Upper lobe of right lung (tissue), 1 donor: ENCODE results near the gene MMS22L. TPM values are rescaled to one million over a fixed set of nuclear protein-coding genes. Genes with fewer than 3 reads are reported as not detected.

Source experiments
- ATAC-seq: fragments of 200-7000 bp; cut with Tn5 transposase; one replicate; pipeline ENCODE4 v1.9.1; 2020; ENCODE audit warnings: mild to moderate bottlenecking, moderate library complexity
- DNase-seq: peaks from one replicate; pipeline ENCODE4 v3.0.0-alpha.2; 2020
- H3K27ac ChIP-seq: fragments of 200-600 bp; one replicate; pipeline ENCODE4 v1.8.0; 2022
- H3K27me3 ChIP-seq: fragments of 200-600 bp; one replicate; pipeline ENCODE4 v1.8.0; 2022; ENCODE audit warnings: mild to moderate bottlenecking
- H3K36me3 ChIP-seq: fragments of 200-600 bp; one replicate; pipeline ENCODE4 v1.8.0; 2022
- H3K4me1 ChIP-seq: fragments of 200-600 bp; one replicate; pipeline ENCODE4 v1.8.0; 2022
- H3K4me3 ChIP-seq: fragments of 200-600 bp; one replicate; pipeline ENCODE4 v1.8.0; 2022; ENCODE audit warnings: mild to moderate bottlenecking
- H3K9me3 ChIP-seq: fragments of 200-600 bp; one replicate; pipeline ENCODE4 v1.8.0; 2022
- CTCF ChIP-seq: fragments of 200-600 bp; IDR thresholded peaks from one replicate; pipeline ENCODE4 v1.8.0; 2022; ENCODE audit warnings: antibody characterized with exemption
- intact Hi-C: fragments of 100-400 bp; cut with DNase I; formaldehyde crosslinking; loops from one replicate; pipeline ENCODE4 v1.11.0; 2022
- long read RNA-seq: library from polyadenylated mRNA; unstranded; transcript quantifications from one replicate; pipeline ENCODE4 v2.0.0, GENCODE V29; 2021
- total RNA-seq: library from RNA; stranded (reverse); fragmentation: NEBNext Ultra II Directional; extraction: Animal tissue kit (Norgen Biotek cat#: 25700); gene quantifications from one replicate; pipeline ENCODE4 v1.2.1, GENCODE V29; 2021
- donor health status: DM: no; HTN: yes; CAD: no; lungs with severe emphysema.

MMS22L gene
- 6.8 TPM for total RNA-seq
- long read RNA-seq, partial matches to known transcripts = 2 of 4 reads
- long read RNA-seq, other reads (novel, unspliced or antisense) = 2 of 4 reads

DNA sequence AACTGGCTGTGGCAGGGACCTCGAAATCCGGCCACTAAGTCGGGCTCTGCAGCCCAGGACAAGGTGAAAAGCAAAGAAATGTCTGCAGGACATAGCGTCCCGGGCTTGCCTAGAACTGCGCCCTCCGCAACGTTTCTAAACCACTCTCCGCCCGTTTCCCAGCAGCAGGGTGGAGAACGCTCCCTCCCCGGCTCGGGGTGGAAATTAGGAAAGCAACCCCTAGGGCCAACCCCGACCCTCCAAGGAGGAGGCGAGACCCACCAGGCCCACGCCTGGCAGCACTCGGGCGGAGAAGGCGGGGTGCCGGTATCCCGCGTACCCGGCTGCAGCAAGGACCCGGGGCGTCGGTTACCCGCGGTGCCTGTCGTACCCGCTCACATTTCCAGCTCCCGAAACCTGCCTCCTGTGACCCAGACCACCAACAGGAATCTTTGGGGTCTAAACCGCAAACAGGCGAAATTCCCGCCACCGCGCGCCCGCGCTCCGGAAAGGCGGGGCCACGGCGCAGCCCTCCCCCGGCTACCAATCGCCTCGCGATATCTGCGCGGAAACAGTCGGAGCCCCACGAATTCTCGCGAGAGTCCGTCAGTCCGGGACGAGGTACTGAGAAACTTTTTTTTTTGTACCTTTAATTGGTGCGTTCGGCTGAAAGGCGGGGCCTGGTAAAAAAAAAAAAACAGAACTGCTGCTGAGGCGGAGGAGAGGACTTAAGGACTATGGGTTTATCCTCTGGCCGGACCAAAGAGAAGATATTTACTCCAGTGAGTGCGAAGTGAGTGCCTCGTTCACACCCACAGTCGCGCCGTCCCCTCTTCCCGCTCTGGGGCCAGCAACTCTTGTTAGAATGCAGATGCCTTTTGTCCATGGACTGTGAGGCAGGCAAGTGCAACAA lies at the start of gene MMS22L:
Gene MMS22L (minus strand): TSS at position 491 of the 892 bp plus-strand sequence. CDS start 739 bp downstream, outside the sequence.
- Histone ChIP-seq H3K36me3 (no peaks in the 10 kb centered on the region), H3K27me3 (no peaks in the 10 kb centered on the region), H3K4me1 (peaks cover 7% of the 10 kb centered on the region), H3K27ac (peak within 1 kb of the TSS; percentile 75), H3K9me3 (no peaks in the 10 kb centered on the region), H3K4me3 (peak within 1 kb of the TSS; percentile 96)
- ATAC-seq (peak; percentile 99), DNase-seq (peak; percentile 97)
- intact Hi-C loops = no loop called here
- no peak for TF ChIP-seq CTCF

GRCh38 chr6:97322811-97323210 lies 39.8 kb upstream of the MMS22L start:
- Histone ChIP-seq H3K36me3 (no peaks in the 10 kb centered on the region), H3K4me3 (no peak overlapping the region), H3K27me3 (no peaks in the 10 kb centered on the region), H3K4me1 (no peaks in the 10 kb centered on the region), H3K9me3 (no peaks in the 10 kb centered on the region), H3K27ac (no peak overlapping the region)
- intact Hi-C loops = no loop called here
- ATAC-seq (no peak), DNase-seq (no peak)
- TF ChIP-seq CTCF = no peak

GRCh38 chr6:97322226-97322625 lies 39.2 kb upstream of the MMS22L start:
- Histone ChIP-seq H3K4me1 (no peaks in the 10 kb centered on the region), H3K4me3 (no peak overlapping the region), H3K27ac (no peak overlapping the region), H3K36me3 (no peaks in the 10 kb centered on the region), H3K27me3 (no peaks in the 10 kb centered on the region), H3K9me3 (no peaks in the 10 kb centered on the region)
- ATAC-seq (no peak), DNase-seq (no peak)
- no peak for TF ChIP-seq CTCF
- intact Hi-C loops = no loop called here

- no peak overlapping the region for H3K4me3 ChIP-seq
- ATAC-seq = no peak
- no peaks in the 10 kb centered on the region for H3K36me3 ChIP-seq
- H3K4me1 ChIP-seq = no peaks in the 10 kb centered on the region
- H3K27ac ChIP-seq = no peak overlapping the region
- intact Hi-C loops = no loop called here
- no peaks in the 10 kb centered on the region for H3K9me3 ChIP-seq
- TF ChIP-seq CTCF = no peak
- no peaks in the 10 kb centered on the region for H3K27me3 ChIP-seq
- DNase-seq = no peak
These were observed 34.0 kb upstream of the MMS22L start for GRCh38 chr6:97316978-97317377.

- DNase-seq (no peak), ATAC-seq (no peak)
These were observed 29.2 kb upstream of the MMS22L start for GRCh38 chr6:97312241-97312640.

More at GRCh38 chr6:97312241-97312640, 29.2 kb upstream of the MMS22L start:
- Histone ChIP-seq H3K27ac (no peak overlapping the region), H3K9me3 (no peaks in the 10 kb centered on the region), H3K4me1 (no peaks in the 10 kb centered on the region), H3K36me3 (no peaks in the 10 kb centered on the region), H3K4me3 (no peak overlapping the region), H3K27me3 (no peaks in the 10 kb centered on the region)
- TF ChIP-seq CTCF = no peak
- intact Hi-C loops = no loop called here
